GM20000 (cell line): ENCODE measurements around the gene RALY.

Source experiments
- DNase-seq: peaks from one replicate; pipeline ENCODE4 v3.0.0; 2012; ENCODE audit warnings: low spot score
- CTCF ChIP-seq: IDR thresholded peaks from 2 replicates; pipeline ENCODE4 v1.5.1; 2012; ENCODE audit warnings: mild to moderate bottlenecking, control low read depth; ENCODE audit errors: extremely low read depth, missing control alignments

RALY gene

GRCh38 chr20:34095825-34096224, 102.1 kb downstream of the RALY start:
- TF ChIP-seq CTCF = no peak
- DNase-seq = no peak

GRCh38 chr20:34096699-34097444, 103.2 kb downstream of the RALY start:
- DNase-seq = no peak
- TF ChIP-seq CTCF = no peak

- no peak for TF ChIP-seq CTCF
- no peak for DNase-seq
These were observed 104.9 kb downstream of the RALY start for GRCh38 chr20:34098570-34098969.

GRCh38 chr20:34099675-34100074, 106.0 kb downstream of the RALY start:
- TF ChIP-seq CTCF = no peak
- no peak for DNase-seq

- no peak for DNase-seq
- TF ChIP-seq CTCF = no peak
These were observed 106.9 kb downstream of the RALY start for GRCh38 chr20:34100576-34100975.

- DNase-seq = no peak
- no peak for TF ChIP-seq CTCF
These were observed 108.6 kb downstream of the RALY start for GRCh38 chr20:34102342-34102741.

GRCh38 chr20:34104059-34104458, 110.3 kb downstream of the RALY start:
- no peak for TF ChIP-seq CTCF
- no peak for DNase-seq
